GM12878 (cell line): ENCODE measurements around the gene GGT7.

ENCODE experiments used
- BCL3 ChIP-seq: IDR thresholded peaks from 2 replicates; pipeline ENCODE4 v1.6.1; 2011; ENCODE audit warnings: borderline replicate concordance, low read depth, mild to moderate bottlenecking, moderate library complexity, low read length; ENCODE audit not compliant: insufficient read depth, poor library complexity, severe bottlenecking
- CBX5 ChIP-seq: sonication (generic); IDR thresholded peaks from 2 replicates; pipeline ENCODE4 v1.6.1; 2016; ENCODE audit warnings: low read depth, moderate library complexity, mild to moderate bottlenecking, inconsistent platforms
- CTCF ChIP-seq, 3 experiments: IDR thresholded peaks in 2 of 3; conservative IDR thresholded peaks in 1 of 3; 2 replicates each; pipeline ENCODE4 v1.5.1; 2011; ENCODE audit warnings: low read depth in 3 of 3, low read length in 3 of 3, mild to moderate bottlenecking in 3 of 3, control low read depth in 2 of 3, moderate library complexity in 2 of 3, inconsistent platforms in 1 of 3, mixed read lengths in 1 of 3; ENCODE audit not compliant: control insufficient read depth in 2 of 3, insufficient read depth in 1 of 3; ENCODE audit errors: extremely low read depth in 1 of 3
- ETV6 ChIP-seq, 2 experiments: fragments of 450-650 bp in 1 of 2; IDR thresholded peaks in 1 of 2; conservative IDR thresholded peaks in 1 of 2; 2 replicates each; pipeline ENCODE4 v1.6.1; 2014; ENCODE audit warnings: antibody characterized with exemption in 1 of 2, borderline replicate concordance in 1 of 2, low read depth in 1 of 2, mild to moderate bottlenecking in 1 of 2, moderate library complexity in 1 of 2
- HDAC6 ChIP-seq: fragments of 200-600 bp; sonication (generic); IDR thresholded peaks from one replicate; pipeline ENCODE4 v1.8.0; 2017; ENCODE audit warnings: antibody characterized with exemption; ENCODE audit not compliant: unreplicated experiment
- MAX ChIP-seq: IDR thresholded peaks from 2 replicates; pipeline ENCODE4 v1.6.1; 2012; ENCODE audit warnings: low read depth, low read length, improper control_type of control experiment
- NFIC ChIP-seq: IDR thresholded peaks from 2 replicates; pipeline ENCODE4 v1.6.1; 2012; ENCODE audit warnings: low read depth, mild to moderate bottlenecking, inconsistent platforms, low read length, moderate library complexity
- POLR2AphosphoS5 ChIP-seq: IDR thresholded peaks from 2 replicates; pipeline ENCODE4 v1.6.1; 2011; ENCODE audit warnings: mild to moderate bottlenecking, low read length, inconsistent platforms
- RCOR1 ChIP-seq: conservative IDR thresholded peaks from 2 replicates; pipeline ENCODE4 v1.6.1; 2012; ENCODE audit warnings: low read depth, low read length, improper control_type of control experiment
- REST ChIP-seq: IDR thresholded peaks from 2 replicates; pipeline ENCODE4 v1.6.1; 2012; ENCODE audit warnings: mild to moderate bottlenecking, low read depth, low read length
- SMC3 ChIP-seq: IDR thresholded peaks from 2 replicates; pipeline ENCODE4 v1.6.1; 2011; ENCODE audit warnings: low read length, improper control_type of control experiment, borderline replicate concordance
- WRNIP1 ChIP-seq: IDR thresholded peaks from 2 replicates; pipeline ENCODE4 v1.6.1; 2011; ENCODE audit warnings: low read depth, low read length, improper control_type of control experiment, borderline replicate concordance
- ZBTB4 ChIP-seq: fragments of 450-650 bp; formaldehyde crosslinking; IDR thresholded peaks from 2 replicates; pipeline ENCODE4 v1.4.0; 2022; ENCODE audit warnings: mild to moderate bottlenecking, moderate library complexity
- ZNF274 ChIP-seq: IDR thresholded peaks from one replicate; pipeline ENCODE4 v1.8.0; 2011; ENCODE audit not compliant: insufficient read length, insufficient read depth

- TF ChIP-seq CBX5 (no peak), ETV6 (conservative IDR thresholded peaks at IDR 0.05 in 1 of 2, IDR thresholded peaks at IDR 0.05 in 1 of 2; ENCODE audit: borderline replicate concordance in 1 of 2, low read depth in 1 of 2) (no peak), ZNF274 (no peak), ZBTB4 (no peak), WRNIP1 (no peak), CTCF (IDR thresholded peaks at IDR 0.05 in 2 of 3, conservative IDR thresholded peaks at IDR 0.05 in 1 of 3; ENCODE audit: control insufficient read depth in 2 of 3, extremely low read depth in 1 of 3, insufficient read depth in 1 of 3, low read depth in 3 of 3, low read length in 3 of 3) (no peak), HDAC6 (no peak), POLR2AphosphoS5 (no peak), BCL3 (no peak), SMC3 (no peak), MAX (no peak), REST (no peak), NFIC (no peak), RCOR1 (no peak)
These were observed 11.2 kb upstream of the GGT7 start for GRCh38 chr20:34883809-34884208.
